Measurements from ENCODE around the gene HERC3.

Gene HERC3

GRCh38 chr4:88660446-88661294 is 68.4 kb downstream of the HERC3 start:
- DNase-seq (ENCODE audit: low read depth), result peak; percentile 82

GRCh38 chr4:88661739-88662138 is 69.5 kb downstream of the HERC3 start:
- DNase-seq (ENCODE audit: low read depth), result peak; percentile 83

- DNase-seq (ENCODE audit: low read depth), result peak; percentile 52
Observed at GRCh38 chr4:88672987-88673386, 80.7 kb downstream of the HERC3 start.

- DNase-seq (ENCODE audit: low read depth), result no peak
Observed at GRCh38 chr4:88673886-88674285, 81.6 kb downstream of the HERC3 start.

GRCh38 chr4:88674565-88674964 is 82.3 kb downstream of the HERC3 start:
- DNase-seq (ENCODE audit: low read depth), result no peak

GRCh38 chr4:88674979-88675378 is 82.7 kb downstream of the HERC3 start:
- peak; percentile 65 for DNase-seq (ENCODE audit: low read depth)

GRCh38 chr4:88675543-88675942 is 83.3 kb downstream of the HERC3 start:
- DNase-seq (ENCODE audit: low read depth), result peak; percentile 17

GRCh38 chr4:88681209-88681608 is 88.9 kb downstream of the HERC3 start:
- no peak for DNase-seq (ENCODE audit: low read depth)

- DNase-seq (ENCODE audit: low read depth), result peak; percentile 75
Observed at GRCh38 chr4:88690355-88690754, 98.1 kb downstream of the HERC3 start.

GRCh38 chr4:88693792-88694191 is 101.5 kb downstream of the HERC3 start:
- DNase-seq (ENCODE audit: low read depth), result no peak

- no peak for DNase-seq (ENCODE audit: low read depth)
Observed at GRCh38 chr4:88696630-88697029, 104.3 kb downstream of the HERC3 start.

- DNase-seq (ENCODE audit: low read depth), result peak; percentile 25
Observed at GRCh38 chr4:88697141-88697540, 104.9 kb downstream of the HERC3 start.

- peak; percentile 84 for DNase-seq (ENCODE audit: low read depth)
Observed at GRCh38 chr4:88697588-88698329, 105.5 kb downstream of the HERC3 start, which contains the start of gene NAP1L5. NAP1L5 (minus strand) TSS chr4:88697829; CDS start chr4:88697754, 75 bp downstream.

- no peak for DNase-seq (ENCODE audit: low read depth)
Observed at GRCh38 chr4:88698519-88698918, 106.2 kb downstream of the HERC3 start.

- DNase-seq (ENCODE audit: low read depth), result no peak
Observed at GRCh38 chr4:88702782-88703181, 110.5 kb downstream of the HERC3 start.

GRCh38 chr4:88705223-88705622 is 112.9 kb downstream of the HERC3 start:
- DNase-seq (ENCODE audit: low read depth), result no peak

- DNase-seq (ENCODE audit: low read depth), result peak; percentile 50
Observed at GRCh38 chr4:88705805-88706492, 113.7 kb downstream of the HERC3 start.

GRCh38 chr4:88706574-88706973 is 114.3 kb downstream of the HERC3 start:
- peak; percentile 76 for DNase-seq (ENCODE audit: low read depth)

GRCh38 chr4:88709989-88710388 is 117.7 kb downstream of the HERC3 start:
- no peak for DNase-seq (ENCODE audit: low read depth)

GRCh38 chr4:88713782-88714181 is 121.5 kb downstream of the HERC3 start:
- DNase-seq (ENCODE audit: low read depth), result no peak

GRCh38 chr4:88718098-88718497 is 125.8 kb downstream of the HERC3 start:
- no peak for DNase-seq (ENCODE audit: low read depth)

- no peak for DNase-seq (ENCODE audit: low read depth)
Observed at GRCh38 chr4:88719381-88719780, 127.1 kb downstream of the HERC3 start.

All from iris pigment epithelial cell (primary cell).